PC-9 (cell line): Measurements from ENCODE around the gene ATP6V1E1. TPM values are rescaled to one million over a fixed set of nuclear protein-coding genes. Genes with fewer than 3 reads are reported as not detected.

ENCODE experiments used
- BruUV-seq: library from RNA; stranded (reverse); fragments of 400-500 nt; replicated peaks from 2 replicates; lab custom pipeline; 2021; lab: Mats Ljungman, UMichigan
- CTCF ChIA-PET: fragments of 300-600 bp; sonication (Branson Sonifier 250); formaldehyde crosslinking; loops from one replicate; lab custom pipeline; 2022; ENCODE audit warnings: antibody characterized with exemption; lab: Charles Lee
- POLR2A ChIA-PET: fragments of 300-600 bp; sonication (Branson Sonifier 250); formaldehyde crosslinking; loops from one replicate; lab custom pipeline; 2022; ENCODE audit warnings: antibody characterized with exemption; ENCODE audit not compliant: unreplicated experiment; lab: Charles Lee
- DNase-seq, 2 experiments: peaks; one replicate each; pipeline versions ENCODE4 v3.0.0 to v3.0.0-alpha.2; 2015 to 2022; ENCODE audit warnings: mixed read lengths in 1 of 2
- H2AFZ ChIP-seq: fragments of 200-600 bp; sonication (generic); 2 replicates; pipeline ENCODE4 v1.8.1; 2017; ENCODE audit warnings: antibody characterized with exemption
- H3F3A ChIP-seq: fragments of 200-600 bp; sonication (generic); 2 replicates; pipeline ENCODE4 v1.8.1; 2017; ENCODE audit warnings: antibody characterized with exemption, mild to moderate bottlenecking, low read depth; ENCODE audit not compliant: insufficient read depth
- H3K27ac ChIP-seq: fragments of 200-600 bp; sonication (generic); 2 replicates; pipeline ENCODE4 v1.6.1; 2016; ENCODE audit warnings: mixed run types
- H3K27me3 ChIP-seq: fragments of 200-600 bp; sonication (generic); 2 replicates; pipeline ENCODE4 v1.6.1; 2016; ENCODE audit warnings: low read depth, mixed run types; ENCODE audit not compliant: insufficient read depth
- H3K36me3 ChIP-seq: fragments of 200-600 bp; sonication (generic); 2 replicates; pipeline ENCODE4 v1.6.1; 2016; ENCODE audit warnings: low read depth, mixed run types
- H3K4me1 ChIP-seq: fragments of 200-600 bp; sonication (generic); replicated peaks from 2 replicates; pipeline ENCODE4 v1.6.1; 2016; ENCODE audit warnings: mixed run types; ENCODE audit not compliant: insufficient read depth
- H3K4me2 ChIP-seq: fragments of 200-600 bp; sonication (generic); 2 replicates; pipeline ENCODE4 v1.6.1; 2017; ENCODE audit warnings: mixed run types
- H3K4me3 ChIP-seq: fragments of 200-600 bp; sonication (generic); 2 replicates; pipeline ENCODE4 v1.6.1; 2016; ENCODE audit warnings: mixed run types
- H3K79me2 ChIP-seq: fragments of 200-600 bp; sonication (generic); 2 replicates; pipeline ENCODE4 v1.6.1; 2017; ENCODE audit warnings: low read depth, mixed run types
- H3K9me2 ChIP-seq: fragments of 200-600 bp; sonication (generic); 2 replicates; pipeline ENCODE4 v1.8.1; 2017; ENCODE audit warnings: mild to moderate bottlenecking; ENCODE audit not compliant: insufficient read depth
- H3K9me3 ChIP-seq: fragments of 200-600 bp; sonication (generic); 2 replicates; pipeline ENCODE4 v1.8.1; 2016; ENCODE audit warnings: low read depth; ENCODE audit not compliant: insufficient read depth
- H4K20me1 ChIP-seq: fragments of 200-600 bp; sonication (generic); 2 replicates; pipeline ENCODE4 v1.8.1; 2017; ENCODE audit not compliant: insufficient read depth
- EZH2 ChIP-seq: fragments of 200-600 bp; sonication (generic); IDR thresholded peaks from 2 replicates; pipeline ENCODE4 v1.8.0; 2017; ENCODE audit warnings: antibody characterized with exemption, low read depth
- intact Hi-C: fragments of 100-400 bp; cut with micrococcal nuclease; formaldehyde crosslinking; loops from one replicate; pipeline ENCODE4 v1.10.0; 2022; ENCODE audit not compliant: unreplicated experiment
- total RNA-seq: library from RNA; stranded (reverse); gene quantifications from 2 replicates; pipeline ENCODE4 v1.2.3, GENCODE V29; 2021
- TF ChIP-seq, protein P1 (sequence below): fragments of 200-600 bp; sonication (generic); conservative IDR thresholded peaks from 2 replicates; pipeline ENCODE4 v1.6.1; 2017; ENCODE audit warnings: mixed run types, antibody characterized with exemption, mild to moderate bottlenecking, moderate library complexity

ATP6V1E1 gene
- total RNA-seq, 1 experiment from 2014 or later, result 58.0 TPM

DNA sequence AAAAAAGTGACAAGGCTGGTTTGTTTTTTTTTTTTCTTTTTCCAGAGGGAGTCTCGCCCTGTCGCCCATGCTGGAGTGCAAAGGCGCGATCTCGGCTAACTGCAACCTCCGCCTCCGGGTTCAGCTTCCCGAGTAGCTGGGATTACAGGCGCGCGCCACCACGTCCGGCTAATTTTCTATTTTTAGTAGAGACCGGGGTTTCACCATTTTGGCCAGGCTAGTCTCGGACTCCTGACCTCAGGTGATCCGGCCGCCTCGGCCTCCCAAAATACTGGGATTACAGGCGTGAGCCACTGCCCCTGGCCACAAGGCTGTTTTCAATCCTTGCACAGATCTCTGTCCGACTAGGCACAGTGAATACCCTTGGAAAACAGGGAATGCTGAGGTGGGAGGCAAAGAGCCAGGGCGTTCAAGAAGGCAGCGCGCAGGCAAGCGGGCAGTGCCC lies 566 bp downstream of the ATP6V1E1 start:
- peak overlapping the region; percentile 94 for H3K4me3 ChIP-seq
- H2AFZ ChIP-seq, result peak overlapping the region; percentile 91
- intact Hi-C loops, result loop anchor here (2.0 kb wide), 1 partner anchor 79 kb away; no protein-coding TSS in a partner anchor
- H4K20me1 ChIP-seq, result peaks cover 11% of the 10 kb centered on the region
- POLR2A ChIA-PET, result no interaction called here
- H3K9me2 ChIP-seq, result no peaks in the 10 kb centered on the region
- peaks cover 20% of the 10 kb centered on the region for H3F3A ChIP-seq
- H3K4me2 ChIP-seq, result peak overlapping the region; percentile 74
- no peaks in the 10 kb centered on the region for H3K36me3 ChIP-seq
- BruUV-seq, result TSS peak; percentile 83
- no peak for TF ChIP-seq EZH2
- TF ChIP-seq, protein P1, sequence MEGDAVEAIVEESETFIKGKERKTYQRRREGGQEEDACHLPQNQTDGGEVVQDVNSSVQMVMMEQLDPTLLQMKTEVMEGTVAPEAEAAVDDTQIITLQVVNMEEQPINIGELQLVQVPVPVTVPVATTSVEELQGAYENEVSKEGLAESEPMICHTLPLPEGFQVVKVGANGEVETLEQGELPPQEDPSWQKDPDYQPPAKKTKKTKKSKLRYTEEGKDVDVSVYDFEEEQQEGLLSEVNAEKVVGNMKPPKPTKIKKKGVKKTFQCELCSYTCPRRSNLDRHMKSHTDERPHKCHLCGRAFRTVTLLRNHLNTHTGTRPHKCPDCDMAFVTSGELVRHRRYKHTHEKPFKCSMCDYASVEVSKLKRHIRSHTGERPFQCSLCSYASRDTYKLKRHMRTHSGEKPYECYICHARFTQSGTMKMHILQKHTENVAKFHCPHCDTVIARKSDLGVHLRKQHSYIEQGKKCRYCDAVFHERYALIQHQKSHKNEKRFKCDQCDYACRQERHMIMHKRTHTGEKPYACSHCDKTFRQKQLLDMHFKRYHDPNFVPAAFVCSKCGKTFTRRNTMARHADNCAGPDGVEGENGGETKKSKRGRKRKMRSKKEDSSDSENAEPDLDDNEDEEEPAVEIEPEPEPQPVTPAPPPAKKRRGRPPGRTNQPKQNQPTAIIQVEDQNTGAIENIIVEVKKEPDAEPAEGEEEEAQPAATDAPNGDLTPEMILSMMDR, result no peak
- no peaks in the 10 kb centered on the region for H3K27me3 ChIP-seq
- peaks cover 54% of the 10 kb centered on the region for H3K79me2 ChIP-seq
- DNase-seq, result no peak
- H3K27ac ChIP-seq, result peak overlapping the region; percentile 65; the same call in 1 of the 2 replicates
- CTCF ChIA-PET, result no interaction called here
- H3K9me3 ChIP-seq, result no peaks in the 10 kb centered on the region
- peaks cover 20% of the 10 kb centered on the region for H3K4me1 ChIP-seq

DNA sequence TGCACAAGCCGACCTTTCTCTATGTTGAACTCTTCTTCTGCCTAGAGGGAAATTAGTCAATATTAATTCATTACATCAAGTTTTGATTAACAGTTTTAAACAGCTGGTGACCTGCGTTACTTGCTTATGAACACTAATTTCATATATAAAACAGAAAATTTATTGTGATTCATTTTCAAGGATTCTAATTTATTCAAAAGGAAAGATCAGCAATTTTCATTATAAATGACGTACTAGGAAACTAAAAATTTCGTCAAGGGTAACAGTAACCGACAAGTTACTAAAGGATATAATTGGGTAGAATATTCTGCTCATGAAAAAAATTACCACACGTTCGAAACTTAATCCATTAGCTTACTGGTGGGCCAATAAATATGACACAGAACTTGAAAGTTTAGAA lies 15.3 kb downstream of the ATP6V1E1 start:
- intact Hi-C loops, result no loop called here
- CTCF ChIA-PET, result no interaction called here
- H2AFZ ChIP-seq, result no peak overlapping the region

DNA sequence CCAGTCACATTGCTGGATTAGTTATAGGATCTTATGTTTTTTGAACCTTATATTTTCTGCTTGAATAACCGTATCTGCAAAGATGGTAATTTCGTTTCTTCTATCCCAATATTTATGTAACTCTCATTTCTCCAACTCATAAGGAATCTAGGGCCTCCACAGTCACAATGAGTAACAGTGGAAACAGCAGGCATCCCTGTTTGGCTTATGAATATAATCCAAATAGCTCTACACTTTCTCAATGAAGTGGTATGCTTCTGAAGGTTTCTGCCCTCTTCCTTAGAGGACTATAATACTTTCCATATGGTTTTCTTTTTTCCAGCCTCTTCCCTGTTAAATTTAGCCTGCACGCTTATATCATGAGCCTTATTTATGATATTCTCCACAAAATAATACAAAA lies 16.5 kb downstream of the ATP6V1E1 start:
- Histone ChIP-seq H3K36me3 (0 out of 2 replicates have a peak, but pooled peaks cover 13% of the 10 kb centered on the region), H3K79me2 (0 out of 2 replicates have a peak, but pooled peaks cover 2% of the 10 kb centered on the region), H3F3A (no peaks in the 10 kb centered on the region)

More for the DNA sequence above, 15.3 kb downstream of the ATP6V1E1 start:
- BruUV-seq, result no TSS peak
- H3K9me3 ChIP-seq, result no peaks in the 10 kb centered on the region
- no peak overlapping the region for H3K27ac ChIP-seq
- no peak overlapping the region for H3K4me3 ChIP-seq
- H3K79me2 ChIP-seq, result 0 out of 2 replicates have a peak, but pooled peaks cover 2% of the 10 kb centered on the region
- H4K20me1 ChIP-seq, result peaks cover 5% of the 10 kb centered on the region; the same call in 1 of the 2 replicates
- H3K4me1 ChIP-seq, result no peaks in the 10 kb centered on the region
- 0 out of 2 replicates have a peak, but pooled peaks cover 9% of the 10 kb centered on the region for H3K36me3 ChIP-seq
- POLR2A ChIA-PET, result no interaction called here
- DNase-seq, result no peak
- no peaks in the 10 kb centered on the region for H3K27me3 ChIP-seq
- no peak overlapping the region for H3K4me2 ChIP-seq
- TF ChIP-seq, protein P1, result no peak
- TF ChIP-seq EZH2, result no peak
- no peaks in the 10 kb centered on the region for H3F3A ChIP-seq
- H3K9me2 ChIP-seq, result no peaks in the 10 kb centered on the region

More for the DNA sequence above, 16.5 kb downstream of the ATP6V1E1 start:
- Histone ChIP-seq H3K4me1 (no peaks in the 10 kb centered on the region), H3K4me2 (no peak overlapping the region), H3K27ac (no peak overlapping the region), H2AFZ (no peak overlapping the region), H3K9me3 (no peaks in the 10 kb centered on the region), H3K4me3 (no peak overlapping the region), H4K20me1 (peaks cover 5% of the 10 kb centered on the region; the same call in 1 of the 2 replicates), H3K27me3 (no peaks in the 10 kb centered on the region), H3K9me2 (no peaks in the 10 kb centered on the region)
- TF ChIP-seq, protein P1, result no peak
- TF ChIP-seq EZH2, result no peak
- intact Hi-C loops, result no loop called here
- POLR2A ChIA-PET, result no interaction called here
- no TSS peak for BruUV-seq
- CTCF ChIA-PET, result no interaction called here
- no peak for DNase-seq
